ENCODE measurements around the gene STARD10. TPM values are rescaled to one million over a fixed set of nuclear protein-coding genes. Genes with fewer than 3 reads are reported as not detected.

The STARD10 gene
- total RNA-seq, 3 donors from 2014 or later: 9.4 to 13.8 (median 13.0) TPM

DNA sequence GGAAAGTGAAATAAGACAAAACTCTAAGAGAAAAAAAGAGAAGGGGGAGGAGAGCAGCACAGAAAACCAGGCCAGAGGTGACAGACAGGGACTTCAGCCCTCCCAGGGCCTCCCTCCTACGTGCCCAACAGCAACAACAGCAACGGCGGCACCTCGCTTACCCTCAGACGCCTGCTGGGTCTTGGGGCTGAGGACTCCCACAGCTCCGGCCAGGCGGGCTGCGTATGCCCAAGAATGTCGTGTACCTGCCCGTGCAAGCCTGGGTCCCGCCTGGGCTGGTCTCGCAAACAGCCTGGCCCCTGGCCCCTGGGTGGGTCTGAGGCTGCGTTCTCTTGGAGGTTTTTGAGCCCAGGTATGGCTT is 72.2 kb downstream of the STARD10 start:
- H3K9me3 Mint-ChIP-seq: no peaks in the 10 kb centered on the region
- peaks cover 67% of the 10 kb centered on the region for H3K4me1 Mint-ChIP-seq (ENCODE audit: low read depth)
- H3K36me3 Mint-ChIP-seq (ENCODE audit: insufficient read depth): no peaks in the 10 kb centered on the region
- H3K4me3 Mint-ChIP-seq: peak overlapping the region; percentile 97
- no peaks in the 10 kb centered on the region for H3K27me3 Mint-ChIP-seq (ENCODE audit: low read depth)
- ATAC-seq: peak; percentile 28 to 36
- DNase-seq: peak; percentile 15

DNA sequence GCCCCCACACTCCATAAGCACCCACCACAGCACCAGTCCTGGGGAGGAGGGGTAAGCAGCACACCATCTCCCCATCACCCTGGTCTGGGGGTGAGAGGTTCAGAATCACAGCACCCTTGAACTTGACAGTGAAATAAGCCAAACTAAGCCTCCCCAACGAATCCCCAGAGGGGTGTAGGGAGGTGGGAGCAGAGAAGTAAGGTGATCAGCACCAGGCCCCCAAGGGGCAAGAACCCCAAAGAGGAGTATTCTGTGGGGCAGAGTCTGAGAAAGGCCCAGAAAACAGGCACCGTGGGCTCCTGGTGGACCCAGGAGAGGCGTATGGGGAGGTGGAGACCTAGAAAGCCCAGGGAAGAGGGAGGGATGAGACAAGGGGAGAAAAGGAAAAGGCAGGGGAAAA is 72.6 kb downstream of the STARD10 start:
- no peak for DNase-seq
- Mint-ChIP-seq H3K36me3 (ENCODE audit: insufficient read depth) (no peaks in the 10 kb centered on the region), H3K9me3 (no peaks in the 10 kb centered on the region), H3K27me3 (ENCODE audit: low read depth) (no peaks in the 10 kb centered on the region), H3K4me3 (peak overlapping the region; percentile 97), H3K4me1 (ENCODE audit: low read depth) (peaks cover 68% of the 10 kb centered on the region)
- no peak for ATAC-seq

DNA sequence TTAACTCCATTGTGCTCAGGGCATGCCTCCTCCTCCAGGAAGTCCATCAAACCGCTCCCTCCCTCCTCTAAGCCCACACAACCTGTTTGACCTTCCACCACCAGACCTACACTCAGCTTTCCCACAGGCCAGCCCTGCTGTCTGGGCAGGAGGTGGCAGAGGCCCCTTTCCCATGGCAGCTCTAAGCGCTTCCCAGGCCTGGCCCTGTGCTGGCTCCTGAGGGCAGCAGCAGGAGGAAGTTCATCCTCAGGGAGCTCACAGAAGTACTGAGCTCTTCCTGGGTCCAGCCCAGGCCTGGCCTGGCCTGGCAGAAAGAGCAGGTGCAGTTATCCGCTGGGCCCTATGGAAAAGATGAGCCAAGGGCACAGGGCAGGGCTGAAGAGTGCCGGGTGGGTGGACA is 73.1 kb downstream of the STARD10 start:
- Mint-ChIP-seq H3K36me3 (ENCODE audit: insufficient read depth) (no peaks in the 10 kb centered on the region), H3K4me1 (ENCODE audit: low read depth) (peaks cover 71% of the 10 kb centered on the region), H3K9me3 (no peaks in the 10 kb centered on the region), H3K4me3 (peak overlapping the region; percentile 97), H3K27me3 (ENCODE audit: low read depth) (no peaks in the 10 kb centered on the region)
- DNase-seq (no peak), ATAC-seq (no peak)

DNA sequence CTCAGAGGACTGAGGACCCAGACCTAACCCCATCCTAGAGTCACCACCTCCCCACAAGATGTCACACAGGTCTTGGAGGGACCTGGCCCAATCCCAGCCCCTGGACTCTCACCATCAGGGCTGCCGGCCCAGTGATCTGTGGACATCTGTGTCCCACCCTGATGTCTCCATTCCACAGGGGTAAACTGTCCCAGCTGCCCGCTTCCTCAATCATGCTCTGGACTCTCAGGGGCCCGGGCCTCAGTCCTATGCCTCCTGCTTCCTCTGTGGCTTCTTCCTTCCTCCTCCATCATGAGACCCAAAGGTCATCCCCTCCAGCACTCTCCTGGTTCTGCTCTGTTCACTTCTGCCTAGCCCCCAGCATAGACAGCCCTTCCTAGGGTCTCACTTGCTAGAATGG is 73.8 kb downstream of the STARD10 start:
- ATAC-seq (no peak), DNase-seq (no peak)
- no peaks in the 10 kb centered on the region for H3K36me3 Mint-ChIP-seq (ENCODE audit: insufficient read depth)
- peaks cover 68% of the 10 kb centered on the region for H3K4me1 Mint-ChIP-seq (ENCODE audit: low read depth)
- H3K27me3 Mint-ChIP-seq (ENCODE audit: low read depth): no peaks in the 10 kb centered on the region
- no peaks in the 10 kb centered on the region for H3K9me3 Mint-ChIP-seq
- H3K4me3 Mint-ChIP-seq: peak overlapping the region; percentile 97

DNA sequence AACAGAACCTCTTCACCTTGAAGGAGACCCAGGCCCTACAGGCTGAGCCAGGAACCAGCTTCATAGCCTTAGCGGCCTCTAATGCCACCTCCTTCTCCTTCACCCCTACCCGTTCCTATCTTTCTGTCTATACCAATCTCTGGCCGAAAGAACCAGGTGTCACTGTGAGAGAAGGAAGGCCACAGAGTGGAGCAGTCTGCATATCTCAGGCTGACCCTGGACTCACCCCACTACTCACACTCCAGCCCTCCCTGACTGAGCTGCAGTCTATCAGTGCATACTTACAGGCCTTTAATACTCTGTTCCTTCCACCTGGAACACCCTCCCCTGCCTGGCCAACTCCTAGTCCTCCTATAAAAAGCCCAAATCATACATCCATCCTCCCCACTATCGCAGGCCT is 74.3 kb downstream of the STARD10 start:
- Mint-ChIP-seq H3K4me1 (ENCODE audit: low read depth) (peaks cover 69% of the 10 kb centered on the region), H3K9me3 (no peaks in the 10 kb centered on the region), H3K36me3 (ENCODE audit: insufficient read depth) (no peaks in the 10 kb centered on the region), H3K4me3 (peak overlapping the region; percentile 97), H3K27me3 (ENCODE audit: low read depth) (no peaks in the 10 kb centered on the region)
- DNase-seq (no peak), ATAC-seq (no peak)

DNA sequence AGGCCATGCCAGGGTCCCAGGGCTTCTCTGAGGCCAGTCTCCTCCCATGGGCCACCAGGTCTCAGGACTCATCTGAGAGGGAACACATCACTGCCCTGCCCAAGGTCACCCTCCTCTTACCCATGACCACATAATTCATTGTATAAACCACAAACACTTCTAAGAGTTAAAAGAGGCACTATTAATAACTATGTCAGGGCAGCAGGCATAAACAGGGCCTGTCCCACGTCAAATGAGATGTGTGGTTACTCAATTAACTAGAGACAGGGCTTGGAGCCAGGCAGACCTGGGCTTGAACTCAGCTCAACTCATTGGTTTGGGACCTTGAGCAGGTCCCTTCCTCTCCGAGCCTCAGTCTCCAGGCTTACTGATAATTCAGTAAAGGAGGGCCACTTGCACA is 74.7 kb downstream of the STARD10 start:
- no peak for DNase-seq
- Mint-ChIP-seq H3K9me3 (no peaks in the 10 kb centered on the region), H3K27me3 (ENCODE audit: low read depth) (no peaks in the 10 kb centered on the region), H3K4me3 (peak overlapping the region; percentile 97), H3K4me1 (ENCODE audit: low read depth) (peaks cover 69% of the 10 kb centered on the region), H3K36me3 (ENCODE audit: insufficient read depth) (no peaks in the 10 kb centered on the region)
- ATAC-seq: no peak

DNA sequence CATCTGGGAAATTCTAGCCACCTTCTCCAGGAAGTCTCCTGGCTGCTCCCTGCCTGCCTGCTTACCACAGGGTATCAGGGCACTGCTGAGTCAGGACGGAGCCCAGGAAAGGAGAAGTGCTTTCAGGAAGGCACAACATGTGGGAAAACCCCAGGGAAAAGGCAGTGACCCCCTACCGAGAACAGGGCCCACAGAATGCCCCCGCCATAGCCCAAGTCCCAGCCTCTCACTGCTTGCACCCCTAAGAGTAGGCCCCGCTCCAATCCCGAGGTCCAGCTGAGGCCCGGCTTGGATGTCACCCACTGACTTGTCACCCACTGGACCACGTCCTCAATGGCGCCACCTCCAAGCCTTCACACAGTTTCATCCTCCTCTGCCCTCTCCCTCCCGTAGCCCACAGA is 75.7 kb downstream of the STARD10 start:
- Mint-ChIP-seq H3K4me3 (no peak overlapping the region), H3K4me1 (ENCODE audit: low read depth) (peaks cover 64% of the 10 kb centered on the region), H3K27me3 (ENCODE audit: low read depth) (no peaks in the 10 kb centered on the region), H3K36me3 (ENCODE audit: insufficient read depth) (no peaks in the 10 kb centered on the region), H3K9me3 (no peaks in the 10 kb centered on the region)
- ATAC-seq (no peak), DNase-seq (no peak)

DNA sequence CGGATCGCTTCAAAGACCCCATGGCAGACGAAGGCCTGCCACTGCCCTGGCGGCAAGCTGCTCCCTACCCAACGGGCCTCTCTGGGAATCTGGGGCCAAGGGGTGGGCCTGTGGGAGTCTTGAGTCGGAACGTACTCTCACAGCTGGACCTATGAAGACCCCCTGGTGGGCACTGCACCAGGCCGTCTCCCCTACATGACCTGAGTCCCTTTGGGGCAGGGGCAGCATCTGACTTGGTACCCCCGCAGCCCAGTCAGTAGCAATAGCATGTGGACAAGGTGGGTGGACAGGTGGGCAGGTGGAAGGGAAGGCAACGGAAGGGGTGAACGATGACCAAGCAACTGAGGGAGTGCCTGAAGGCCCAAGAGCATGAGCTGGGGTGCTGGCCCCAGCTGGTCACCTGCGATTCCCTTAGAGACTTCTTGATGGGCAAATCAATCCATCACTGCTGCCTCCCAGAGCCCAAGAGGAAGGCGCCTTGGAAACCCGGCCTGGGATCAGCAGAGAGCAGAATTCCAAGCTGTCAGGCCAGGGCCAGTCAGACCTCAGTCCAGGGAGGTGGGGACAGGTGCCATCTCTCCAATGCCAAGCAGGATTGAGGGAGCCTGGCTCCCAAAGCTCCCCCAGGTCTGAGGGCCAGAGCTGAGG is 76.9 kb downstream of the STARD10 start:
- ATAC-seq: no peak

DNA sequence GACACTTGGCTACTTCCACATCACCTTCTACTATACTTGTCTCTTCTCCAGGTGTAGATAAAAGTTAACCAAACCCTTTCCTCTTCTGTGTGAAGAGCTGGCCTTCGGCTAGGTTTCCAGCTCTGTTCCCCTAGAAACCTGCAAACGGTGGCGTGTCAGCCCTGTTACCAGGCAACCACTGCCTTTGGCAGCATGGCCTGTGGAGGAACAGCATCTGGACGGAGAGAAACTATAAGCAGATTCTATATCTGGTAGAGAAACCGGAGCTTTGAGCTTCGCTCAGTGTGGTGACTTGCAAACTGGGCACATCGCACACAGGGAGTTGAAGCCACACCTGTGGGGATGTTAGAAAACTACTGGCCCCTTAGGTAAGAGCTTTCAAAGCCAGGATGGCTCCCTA is 77.6 kb downstream of the STARD10 start:
- Mint-ChIP-seq H3K9me3 (no peaks in the 10 kb centered on the region), H3K36me3 (ENCODE audit: insufficient read depth) (peaks cover 5% of the 10 kb centered on the region), H3K4me3 (no peak overlapping the region), H3K4me1 (ENCODE audit: low read depth) (peaks cover 54% of the 10 kb centered on the region), H3K27me3 (ENCODE audit: low read depth) (no peaks in the 10 kb centered on the region)
- DNase-seq: no peak
- ATAC-seq: no peak

More for the DNA sequence above, 76.9 kb downstream of the STARD10 start:
- Mint-ChIP-seq H3K36me3 (ENCODE audit: insufficient read depth) (peaks cover 4% of the 10 kb centered on the region), H3K27me3 (ENCODE audit: low read depth) (no peaks in the 10 kb centered on the region), H3K4me3 (no peak overlapping the region), H3K9me3 (no peaks in the 10 kb centered on the region), H3K4me1 (ENCODE audit: low read depth) (peaks cover 58% of the 10 kb centered on the region)
- no peak for DNase-seq

DNA sequence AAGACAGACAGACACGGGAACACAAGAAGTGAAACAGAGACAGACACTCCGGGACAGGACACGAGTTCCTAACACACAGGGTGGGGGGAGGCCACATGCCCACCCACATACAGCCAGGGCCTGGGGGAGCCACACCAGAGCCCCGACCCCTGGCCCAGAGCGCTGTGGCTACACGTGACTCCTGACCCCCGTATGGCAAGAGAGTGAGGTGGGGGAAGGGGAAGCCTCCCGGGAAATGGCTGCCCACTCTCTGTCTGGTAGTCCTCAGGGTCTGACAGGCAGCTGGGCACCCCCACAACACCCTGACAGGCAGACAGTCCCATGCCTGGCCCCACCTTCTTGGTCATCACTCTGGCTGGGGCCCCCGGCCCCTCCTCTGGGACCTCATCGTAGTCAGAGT is 81.0 kb downstream of the STARD10 start:
- DNase-seq (no peak), ATAC-seq (no peak)
- peaks cover 25% of the 10 kb centered on the region for H3K36me3 Mint-ChIP-seq (ENCODE audit: insufficient read depth)
- peaks cover 22% of the 10 kb centered on the region for H3K4me1 Mint-ChIP-seq (ENCODE audit: low read depth)
- no peaks in the 10 kb centered on the region for H3K27me3 Mint-ChIP-seq (ENCODE audit: low read depth)
- H3K4me3 Mint-ChIP-seq: no peak overlapping the region
- H3K9me3 Mint-ChIP-seq: no peaks in the 10 kb centered on the region

DNA sequence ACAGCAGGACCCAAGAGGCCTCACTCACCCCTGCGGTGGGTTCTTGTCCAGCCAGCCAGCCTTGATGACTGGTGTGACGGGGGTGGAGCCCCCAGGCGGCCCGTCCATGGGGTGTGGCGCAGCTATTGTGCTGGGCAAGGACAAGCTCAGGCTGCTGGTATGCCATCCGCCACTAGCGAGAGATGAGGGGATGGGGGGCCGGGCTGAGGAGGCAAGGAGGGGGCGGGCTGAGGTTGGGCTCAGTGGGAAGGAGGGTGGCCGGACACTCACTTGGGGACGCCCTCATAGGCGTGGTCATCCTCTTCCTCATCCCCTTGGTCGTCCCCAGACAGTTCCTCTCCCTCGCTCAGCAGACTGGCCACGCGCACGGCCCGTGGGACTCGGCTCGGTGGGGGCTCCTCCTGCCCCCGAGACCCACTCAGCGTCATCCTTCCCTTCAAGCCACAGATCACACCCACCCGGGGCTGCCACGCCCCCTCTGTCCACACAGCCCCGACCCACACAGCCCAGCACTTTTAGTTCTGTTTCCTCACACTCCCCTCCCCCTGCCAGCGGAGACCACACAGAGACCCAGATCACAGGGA is 81.6 kb downstream of the STARD10 start:
- H3K36me3 Mint-ChIP-seq (ENCODE audit: insufficient read depth): peaks cover 28% of the 10 kb centered on the region
- no peaks in the 10 kb centered on the region for H3K27me3 Mint-ChIP-seq (ENCODE audit: low read depth)
- H3K9me3 Mint-ChIP-seq: no peaks in the 10 kb centered on the region
- ATAC-seq (no peak), DNase-seq (no peak)
- peaks cover 17% of the 10 kb centered on the region for H3K4me1 Mint-ChIP-seq (ENCODE audit: low read depth)
- H3K4me3 Mint-ChIP-seq: no peak overlapping the region

DNA sequence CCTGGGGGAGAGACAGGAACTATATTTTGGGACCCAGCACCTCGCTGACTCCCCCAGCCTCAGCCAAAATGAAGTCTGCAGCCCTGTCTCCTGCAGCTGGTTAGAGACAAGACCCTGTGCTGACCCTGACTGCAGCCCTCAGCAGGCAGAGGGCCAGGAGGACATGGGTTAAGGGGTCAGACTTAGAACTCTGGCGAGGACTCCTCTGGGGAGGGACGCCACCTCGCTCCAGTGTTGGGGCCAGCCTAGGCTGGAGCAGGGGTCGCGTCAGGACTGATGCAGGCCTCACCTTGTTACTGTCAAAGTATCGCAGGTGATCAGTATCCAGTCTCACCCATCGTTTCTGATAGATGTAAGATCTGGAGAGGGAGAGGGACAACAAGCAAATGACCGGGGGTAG is 82.7 kb downstream of the STARD10 start:
- Mint-ChIP-seq H3K9me3 (no peaks in the 10 kb centered on the region), H3K36me3 (ENCODE audit: insufficient read depth) (peaks cover 36% of the 10 kb centered on the region), H3K4me3 (no peak overlapping the region), H3K4me1 (ENCODE audit: low read depth) (peaks cover 12% of the 10 kb centered on the region), H3K27me3 (ENCODE audit: low read depth) (no peaks in the 10 kb centered on the region)
- ATAC-seq: no peak
- DNase-seq: no peak

DNA sequence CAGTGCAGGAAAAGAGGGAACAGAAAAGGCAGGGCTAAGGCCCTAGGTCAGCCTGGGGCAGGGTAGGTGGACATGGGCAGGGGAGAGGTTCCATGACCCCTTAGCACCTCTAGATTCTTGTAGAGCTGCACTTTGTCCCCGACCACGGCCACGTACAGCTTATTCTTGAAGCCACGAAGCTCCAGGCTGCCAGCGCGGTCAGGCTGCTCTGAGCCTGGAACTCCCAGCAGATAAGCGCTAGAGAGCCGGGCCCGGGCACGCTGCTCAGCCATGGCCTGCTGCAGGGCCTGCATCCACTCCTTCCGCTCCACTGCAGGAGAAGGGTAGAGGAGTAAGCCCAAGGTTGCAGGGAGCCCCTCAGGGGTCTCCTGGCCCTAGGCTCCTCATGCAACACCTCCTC is 83.6 kb downstream of the STARD10 start:
- no peak for DNase-seq
- H3K9me3 Mint-ChIP-seq: no peaks in the 10 kb centered on the region
- peaks cover 8% of the 10 kb centered on the region for H3K4me1 Mint-ChIP-seq (ENCODE audit: low read depth)
- H3K4me3 Mint-ChIP-seq: no peak overlapping the region
- peaks cover 40% of the 10 kb centered on the region for H3K36me3 Mint-ChIP-seq (ENCODE audit: insufficient read depth)
- no peaks in the 10 kb centered on the region for H3K27me3 Mint-ChIP-seq (ENCODE audit: low read depth)
- ATAC-seq: no peak

DNA sequence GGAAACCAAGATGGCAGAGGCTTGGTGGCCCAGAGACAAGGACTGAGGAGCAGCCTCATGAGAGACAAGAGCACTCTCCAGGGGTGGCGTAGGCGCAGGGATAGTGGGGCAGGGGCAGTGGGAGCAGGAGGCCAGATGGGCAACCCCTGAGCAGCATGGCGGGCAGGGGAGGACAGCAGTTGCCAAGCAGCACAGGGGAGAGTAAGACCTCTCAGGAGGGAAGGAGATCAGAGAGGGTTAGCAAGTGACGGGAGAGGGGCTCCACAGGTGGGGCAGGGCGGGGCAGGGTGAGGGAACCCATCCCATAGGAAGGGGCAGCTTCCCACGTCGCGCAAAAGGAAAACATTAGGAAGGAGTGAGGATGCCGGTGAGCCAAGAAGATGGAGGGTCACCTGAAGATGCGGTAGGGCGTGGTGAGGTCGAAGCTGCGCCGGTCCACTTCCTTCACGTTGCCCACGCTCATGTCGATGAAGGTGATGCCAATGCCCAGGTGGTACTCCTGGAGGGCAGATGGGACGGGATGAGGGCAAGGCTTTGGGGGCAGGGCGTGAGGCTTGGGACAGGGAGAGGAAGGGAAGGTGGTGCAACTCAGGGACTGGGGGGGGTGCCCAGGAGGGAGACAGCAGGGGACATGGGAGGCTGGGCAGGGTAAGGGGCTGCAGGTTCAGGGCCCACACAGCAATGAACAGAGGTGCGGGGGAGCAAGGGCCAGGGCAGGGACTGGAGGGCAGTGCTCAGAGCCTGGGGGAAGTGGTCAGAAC is 84.2 kb downstream of the STARD10 start:
- DNase-seq (no peak), ATAC-seq (no peak)
- Mint-ChIP-seq H3K4me3 (no peak overlapping the region), H3K4me1 (ENCODE audit: low read depth) (peaks cover 3% of the 10 kb centered on the region), H3K27me3 (ENCODE audit: low read depth) (no peaks in the 10 kb centered on the region), H3K9me3 (no peaks in the 10 kb centered on the region), H3K36me3 (ENCODE audit: insufficient read depth) (peaks cover 43% of the 10 kb centered on the region)

DNA sequence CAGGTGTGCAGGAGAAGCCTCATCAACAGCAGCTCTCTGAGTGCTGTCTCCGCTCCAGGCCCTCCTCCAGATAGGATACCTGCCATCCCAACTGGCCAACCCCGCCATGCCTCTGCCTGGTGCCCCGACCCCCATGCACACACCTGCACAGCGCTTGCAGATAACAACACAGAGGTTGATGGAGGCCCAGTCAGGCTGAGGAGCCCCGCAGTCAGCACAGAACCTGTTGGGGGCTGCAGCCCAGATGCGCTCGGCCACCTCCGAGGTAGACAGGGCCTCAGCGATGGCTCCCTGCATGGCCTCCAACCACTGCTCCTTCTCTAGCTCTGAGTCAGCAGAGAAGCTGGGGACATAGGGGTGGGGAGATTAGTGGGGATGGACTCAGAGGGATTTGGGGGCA is 86.8 kb downstream of the STARD10 start:
- H3K9me3 Mint-ChIP-seq: no peaks in the 10 kb centered on the region
- ATAC-seq (no peak), DNase-seq (no peak)
- H3K27me3 Mint-ChIP-seq (ENCODE audit: low read depth): no peaks in the 10 kb centered on the region
- no peak overlapping the region for H3K4me3 Mint-ChIP-seq
- no peaks in the 10 kb centered on the region for H3K4me1 Mint-ChIP-seq (ENCODE audit: low read depth)
- H3K36me3 Mint-ChIP-seq (ENCODE audit: insufficient read depth): peaks cover 45% of the 10 kb centered on the region

All from activated T-cell treated with anti-CD3 and anti-CD28 coated beads, Interleukin-2, amount 50 U/mL, for 4 hours (primary cell).